NOMO-1 (cell line): ENCODE data around the gene RGS9.

Experiments used
- DNase-seq, 2 experiments: peaks; one replicate each; lab custom pipeline; 2025; ENCODE audit not compliant: unreplicated experiment in 2 of 2; lab: John Stamatoyannopoulos, UW

Gene RGS9

DNA sequence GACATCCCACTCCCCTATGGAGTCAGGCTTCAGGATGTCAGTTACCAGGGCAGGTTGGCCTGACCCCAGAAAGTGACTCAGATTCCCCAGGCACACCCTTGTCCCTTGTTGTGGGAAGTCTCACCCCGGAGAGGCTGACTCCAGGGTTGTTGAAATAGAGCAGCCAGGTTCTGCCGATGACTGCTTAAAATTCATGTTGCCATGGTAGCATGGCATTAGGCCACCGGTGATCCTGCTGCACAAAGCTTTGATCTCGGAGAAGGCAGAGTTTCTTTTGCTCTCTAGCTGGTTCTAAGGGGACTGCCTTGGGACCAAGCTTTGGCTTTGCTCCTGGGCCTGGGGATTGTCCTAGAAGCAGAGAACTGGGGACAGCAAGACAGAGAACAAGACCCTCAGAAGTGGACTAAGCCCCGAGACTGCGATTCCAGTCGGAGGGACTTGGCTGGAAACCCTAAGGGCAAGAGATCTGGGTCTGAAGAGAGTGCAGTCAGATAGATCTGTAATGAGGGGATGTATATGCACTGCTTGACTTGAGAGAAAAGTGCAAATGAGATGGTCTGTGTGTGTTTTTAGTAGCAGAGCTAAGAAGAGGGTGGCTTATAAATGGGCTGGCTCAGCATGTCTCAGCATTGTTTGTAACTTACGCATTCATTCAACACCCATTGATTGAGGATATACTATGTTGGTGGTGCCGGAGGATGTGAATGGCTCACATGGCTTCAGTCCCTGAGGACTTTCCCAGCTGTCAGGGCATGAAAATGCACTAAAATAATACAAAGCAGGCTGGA, 106.9 kb downstream of the RGS9 start:
- DNase-seq, result no peak

DNA sequence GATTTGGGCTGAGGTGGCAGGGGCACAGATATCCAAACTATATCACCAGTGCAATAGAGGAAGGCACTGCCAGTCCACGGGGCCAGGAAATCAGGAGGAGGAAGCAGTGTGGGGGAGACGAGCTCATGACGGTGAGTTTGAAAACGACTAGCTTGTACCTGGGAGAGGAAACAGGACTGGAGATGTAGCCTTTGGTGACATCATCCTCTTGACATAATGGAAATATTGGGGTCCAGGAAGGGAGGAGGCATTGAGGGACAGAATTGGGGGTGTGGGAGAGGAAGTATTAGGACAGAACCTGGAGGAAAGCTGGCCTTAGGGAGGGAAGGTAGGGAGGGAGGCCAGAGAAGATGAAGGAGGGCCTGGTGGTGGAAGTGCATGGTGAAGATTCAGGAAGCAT, 109.1 kb downstream of the RGS9 start:
- no peak for DNase-seq

GRCh38 chr17:65249774-65250173, 112.6 kb downstream of the RGS9 start:
- no peak for DNase-seq

DNA sequence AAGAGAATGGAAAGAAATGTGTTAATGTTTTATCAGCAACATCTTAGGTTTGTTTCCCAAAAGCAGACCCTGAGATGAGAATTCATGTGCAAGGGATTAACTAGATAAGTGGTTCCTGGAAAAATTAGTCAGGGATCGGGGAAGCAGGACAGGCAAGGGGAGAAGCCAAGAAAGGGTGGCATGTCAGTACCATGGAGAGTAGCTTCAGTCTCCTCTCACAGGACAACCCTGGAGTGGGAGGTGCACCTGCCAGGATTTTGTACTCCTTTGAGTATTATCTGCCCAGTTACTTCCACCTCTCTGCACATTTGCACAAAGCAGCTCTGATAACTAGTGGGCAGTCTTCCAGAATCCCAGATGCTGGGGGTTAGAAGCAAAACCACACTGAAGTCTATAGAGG, 117.0 kb downstream of the RGS9 start:
- no peak for DNase-seq

DNA sequence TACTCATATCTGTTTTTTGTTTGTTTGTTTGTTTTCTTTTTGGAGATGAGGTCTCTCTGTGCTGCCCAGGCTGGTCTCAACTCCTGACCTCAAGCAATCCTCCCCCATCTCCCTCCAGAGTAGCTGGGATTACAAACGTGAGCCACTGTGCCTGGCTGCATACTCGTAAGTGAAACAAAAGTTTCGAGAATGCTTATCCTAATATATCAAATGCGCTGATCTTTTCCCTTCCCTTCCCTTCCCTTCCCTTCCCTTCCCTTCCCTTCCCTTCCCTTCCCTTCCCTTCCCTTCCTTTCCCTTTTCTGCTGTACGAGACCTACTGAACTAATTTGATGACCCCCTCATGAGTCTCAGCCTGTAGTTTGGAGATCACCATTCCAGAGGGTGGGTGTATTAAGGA, 122.1 kb downstream of the RGS9 start:
- no peak for DNase-seq

DNA sequence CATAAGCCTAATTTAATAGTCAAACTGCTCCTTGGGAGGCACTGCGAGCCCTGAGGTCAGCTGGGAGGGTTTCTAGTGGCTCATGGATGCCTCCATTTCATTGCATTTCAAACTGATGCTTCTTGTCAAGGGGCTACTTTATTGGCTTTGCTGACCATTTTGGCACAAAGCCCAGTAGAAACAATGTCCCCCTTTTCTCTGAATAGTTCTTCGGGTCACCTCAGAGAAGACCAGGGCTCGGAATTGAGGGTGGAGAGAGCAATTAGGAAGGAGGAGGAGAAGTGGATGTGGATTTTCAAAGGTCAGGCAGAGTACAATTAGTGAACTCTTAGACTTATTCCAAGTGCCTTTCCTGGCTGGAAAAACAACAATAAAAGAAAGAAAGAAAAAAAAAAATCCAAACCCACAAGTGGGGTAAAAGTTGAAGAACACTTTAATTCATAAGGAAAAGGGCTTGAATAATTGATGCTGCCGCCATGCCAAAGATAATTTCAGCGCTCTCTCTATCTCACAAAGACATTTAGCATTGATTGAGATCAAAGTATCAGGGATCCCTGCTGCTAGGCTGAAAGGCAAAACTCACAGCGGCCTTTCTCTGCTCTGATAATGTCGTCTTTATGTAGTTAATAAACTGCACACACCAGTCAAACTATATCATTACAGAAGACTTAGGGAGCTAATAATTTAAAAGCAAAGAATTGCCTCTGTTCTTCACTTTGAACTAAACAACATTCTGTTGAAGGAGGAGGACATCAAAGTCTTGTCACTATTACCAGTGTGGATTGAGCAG, 122.7 kb downstream of the RGS9 start:
- no peak for DNase-seq

GRCh38 chr17:65260626-65261025, 123.5 kb downstream of the RGS9 start:
- no peak for DNase-seq

GRCh38 chr17:65261152-65261551, 124.0 kb downstream of the RGS9 start:
- no peak for DNase-seq

DNA sequence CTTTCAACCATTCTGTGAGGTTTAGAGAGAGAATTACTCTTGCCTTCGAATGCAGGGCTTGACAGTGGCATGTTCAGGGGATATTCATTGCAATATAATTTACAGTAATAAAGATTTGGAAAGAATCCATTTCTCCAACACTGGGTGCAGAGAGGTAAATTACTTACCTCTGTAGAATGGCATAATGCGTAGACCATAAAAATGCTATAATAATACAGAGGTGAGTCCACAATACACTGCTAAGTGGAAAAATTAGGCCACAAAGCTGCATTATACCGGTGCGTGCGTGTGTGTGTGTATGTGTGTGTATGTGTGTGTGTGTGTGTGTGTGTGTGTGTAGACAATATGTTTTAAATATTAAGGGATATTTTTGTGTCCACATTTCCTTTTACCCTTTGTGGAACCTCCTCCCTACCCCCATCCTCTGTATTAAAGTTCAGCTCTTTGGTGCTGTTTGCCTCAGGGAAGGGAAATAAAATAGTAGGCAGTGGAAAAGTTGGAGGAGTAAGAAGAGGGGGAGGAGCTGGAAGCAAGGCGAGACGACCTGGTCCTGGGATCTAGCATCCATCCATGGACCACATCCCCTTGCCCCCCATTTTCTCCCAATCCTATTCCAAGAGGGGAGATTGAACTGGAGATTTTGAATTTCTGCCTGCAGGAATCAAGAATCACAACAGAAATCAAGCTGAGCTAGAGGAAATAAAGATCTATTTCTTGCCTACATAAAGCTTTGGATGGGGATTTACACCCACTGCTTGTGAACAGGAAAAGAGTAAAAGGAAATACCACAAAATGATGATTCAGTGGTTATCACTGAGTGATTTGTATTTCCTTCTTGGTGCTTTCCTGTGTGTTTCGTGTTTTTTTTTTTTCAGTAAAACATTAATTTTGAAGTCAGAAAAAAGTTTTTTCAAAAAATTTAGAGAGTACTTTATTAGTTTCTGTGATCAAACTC, 124.8 kb downstream of the RGS9 start:
- no peak for DNase-seq

DNA sequence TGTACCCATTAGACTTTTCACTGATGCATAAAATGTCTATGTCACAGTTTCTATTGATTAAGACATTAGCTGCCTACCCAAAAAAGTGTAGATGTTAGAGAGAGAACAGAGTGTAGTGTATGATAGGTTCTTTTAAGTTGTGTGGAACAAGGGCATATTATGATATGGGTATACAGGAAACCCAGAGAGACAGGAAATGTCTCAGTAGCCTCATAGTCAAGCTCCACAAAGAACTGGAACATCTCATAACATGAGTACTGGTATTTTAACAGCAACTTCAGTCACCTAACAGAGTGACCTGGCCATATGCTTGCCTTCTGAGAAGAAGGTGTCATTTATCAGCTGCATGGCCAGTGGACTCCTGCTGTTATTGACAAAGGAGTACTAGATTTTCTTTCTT, 128.1 kb downstream of the RGS9 start:
- no peak for DNase-seq

- no peak for DNase-seq
These were observed 131.7 kb downstream of the RGS9 start for GRCh38 chr17:65268832-65269231.

DNA sequence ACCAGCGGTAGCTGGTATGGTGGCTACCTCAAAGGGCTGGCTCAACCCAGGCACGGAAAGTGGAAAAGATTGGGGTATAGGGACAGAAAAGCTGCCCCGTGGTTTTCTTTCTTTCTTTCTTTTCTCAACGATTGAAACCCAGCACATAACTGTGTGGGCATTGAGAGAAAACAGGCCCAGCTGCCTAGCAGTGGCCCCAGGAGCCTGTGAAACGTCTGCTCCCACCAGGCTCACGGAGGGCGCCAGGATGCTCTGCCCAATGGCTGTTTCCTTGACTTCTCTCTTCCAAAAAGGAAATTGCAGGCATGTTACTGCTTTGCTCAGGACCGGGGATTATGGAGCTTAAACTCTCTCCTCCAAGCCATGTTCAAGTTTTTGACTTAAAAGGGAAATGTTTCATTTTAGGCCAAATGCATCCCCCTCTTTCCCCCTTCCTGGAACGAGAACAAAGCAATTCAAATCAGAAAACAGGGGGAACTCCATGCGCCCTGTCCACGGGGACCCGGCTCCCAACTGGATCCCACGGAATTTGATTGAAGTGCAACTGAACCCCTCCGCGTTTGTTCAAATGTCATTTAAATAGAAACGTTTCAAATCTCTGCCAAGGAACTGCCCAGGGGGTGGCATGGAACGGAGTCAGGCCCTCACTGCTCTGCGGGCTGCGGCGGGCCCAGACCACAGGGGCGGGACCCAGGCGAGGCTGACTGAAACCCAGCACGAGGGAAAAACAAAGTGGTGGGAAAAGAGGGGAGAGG, 133.5 kb downstream of the RGS9 start:
- no peak for DNase-seq

DNA sequence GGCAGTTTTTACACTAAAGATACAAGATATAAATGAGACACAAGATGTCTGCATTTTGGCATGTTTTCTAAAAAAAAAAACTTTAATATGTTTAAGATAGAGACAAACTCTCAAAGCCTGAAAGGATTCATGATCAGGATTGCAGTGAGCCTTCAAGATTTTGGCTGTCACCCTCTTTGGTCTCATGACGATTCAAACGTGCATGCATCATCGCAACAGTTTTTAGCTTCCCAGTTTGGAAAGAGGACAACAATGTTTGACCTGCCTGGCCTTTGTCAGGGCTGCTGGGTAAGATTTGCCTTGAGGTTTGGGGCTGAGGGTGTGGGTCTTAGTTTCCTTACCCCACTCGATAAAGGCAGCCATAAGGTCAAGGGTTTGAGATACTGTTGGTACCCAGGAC, 134.1 kb downstream of the RGS9 start:
- no peak for DNase-seq
